ENCODE data around the gene BRINP2.

Gene BRINP2

GRCh38 chr1:177137814-177138213, 32.9 kb upstream of the BRINP2 start:
- Histone ChIP-seq H3K9ac (ENCODE audit: low read length) (no peak overlapping the region), H3K9me3 (ENCODE audit: low read length) (no peaks in the 10 kb centered on the region)

GRCh38 chr1:177138347-177138746, 32.4 kb upstream of the BRINP2 start:
- H3K9me3 ChIP-seq (ENCODE audit: low read length): no peaks in the 10 kb centered on the region
- H3K9ac ChIP-seq (ENCODE audit: low read length): no peak overlapping the region
- no peak overlapping the region for H3K4me3 ChIP-seq (ENCODE audit: low read depth in 1 of 2, low read length in 2 of 2)
- H3K36me3 ChIP-seq (ENCODE audit: insufficient read depth, low read length): no peaks in the 10 kb centered on the region
- H3K27me3 ChIP-seq (ENCODE audit: control insufficient read depth in 1 of 2, insufficient read depth in 2 of 2, low read length in 2 of 2): no peaks in the 10 kb centered on the region
- H3K4me1 ChIP-seq (ENCODE audit: insufficient read depth, low read length): no peaks in the 10 kb centered on the region
- no peak overlapping the region for H3K27ac ChIP-seq (ENCODE audit: low read depth, low read length)

More at GRCh38 chr1:177137814-177138213, 32.9 kb upstream of the BRINP2 start:
- Histone ChIP-seq H3K27ac (ENCODE audit: low read depth, low read length) (no peak overlapping the region), H3K36me3 (ENCODE audit: insufficient read depth, low read length) (no peaks in the 10 kb centered on the region), H3K27me3 (ENCODE audit: control insufficient read depth in 1 of 2, insufficient read depth in 2 of 2, low read length in 2 of 2) (no peaks in the 10 kb centered on the region), H3K4me3 (ENCODE audit: low read depth in 1 of 2, low read length in 2 of 2) (no peak overlapping the region), H3K4me1 (ENCODE audit: insufficient read depth, low read length) (no peaks in the 10 kb centered on the region)

GRCh38 chr1:177142010-177142409, 28.7 kb upstream of the BRINP2 start:
- H3K9me3 ChIP-seq (ENCODE audit: low read length): no peaks in the 10 kb centered on the region
- no peaks in the 10 kb centered on the region for H3K27me3 ChIP-seq (ENCODE audit: control insufficient read depth in 1 of 2, insufficient read depth in 2 of 2, low read length in 2 of 2)
- H3K4me1 ChIP-seq (ENCODE audit: insufficient read depth, low read length): no peaks in the 10 kb centered on the region
- H3K27ac ChIP-seq (ENCODE audit: low read depth, low read length): no peak overlapping the region
- H3K9ac ChIP-seq (ENCODE audit: low read length): no peak overlapping the region
- no peak overlapping the region for H3K4me3 ChIP-seq (ENCODE audit: low read depth in 1 of 2, low read length in 2 of 2)
- H3K36me3 ChIP-seq (ENCODE audit: insufficient read depth, low read length): no peaks in the 10 kb centered on the region

GRCh38 chr1:177142791-177143271, 27.9 kb upstream of the BRINP2 start:
- H3K9ac ChIP-seq (ENCODE audit: low read length): no peak overlapping the region
- no peaks in the 10 kb centered on the region for H3K36me3 ChIP-seq (ENCODE audit: insufficient read depth, low read length)
- H3K4me1 ChIP-seq (ENCODE audit: insufficient read depth, low read length): no peaks in the 10 kb centered on the region
- no peaks in the 10 kb centered on the region for H3K9me3 ChIP-seq (ENCODE audit: low read length)
- no peak overlapping the region for H3K27ac ChIP-seq (ENCODE audit: low read depth, low read length)
- H3K4me3 ChIP-seq (ENCODE audit: low read depth in 1 of 2, low read length in 2 of 2): no peak overlapping the region
- no peaks in the 10 kb centered on the region for H3K27me3 ChIP-seq (ENCODE audit: control insufficient read depth in 1 of 2, insufficient read depth in 2 of 2, low read length in 2 of 2)

- Histone ChIP-seq H3K4me1 (ENCODE audit: insufficient read depth, low read length) (no peaks in the 10 kb centered on the region), H3K9me3 (ENCODE audit: low read length) (no peaks in the 10 kb centered on the region), H3K27ac (ENCODE audit: low read depth, low read length) (no peak overlapping the region), H3K36me3 (ENCODE audit: insufficient read depth, low read length) (no peaks in the 10 kb centered on the region), H3K4me3 (ENCODE audit: low read depth in 1 of 2, low read length in 2 of 2) (no peak overlapping the region), H3K27me3 (ENCODE audit: control insufficient read depth in 1 of 2, insufficient read depth in 2 of 2, low read length in 2 of 2) (no peaks in the 10 kb centered on the region), H3K9ac (ENCODE audit: low read length) (no peak overlapping the region)
Measured at GRCh38 chr1:177145106-177146070, 25.4 kb upstream of the BRINP2 start.

- no peaks in the 10 kb centered on the region for H3K36me3 ChIP-seq (ENCODE audit: insufficient read depth, low read length)
Measured at GRCh38 chr1:177146499-177146898, 24.3 kb upstream of the BRINP2 start.

GRCh38 chr1:177162243-177162642, 8.5 kb upstream of the BRINP2 start:
- Histone ChIP-seq H3K36me3 (ENCODE audit: insufficient read depth, low read length) (no peaks in the 10 kb centered on the region), H3K27me3 (ENCODE audit: control insufficient read depth in 1 of 2, insufficient read depth in 2 of 2, low read length in 2 of 2) (peaks cover 8 to 22% of the 10 kb centered on the region in 2 donors), H3K4me1 (ENCODE audit: insufficient read depth, low read length) (no peaks in the 10 kb centered on the region), H3K27ac (ENCODE audit: low read depth, low read length) (no peak overlapping the region), H3K4me3 (ENCODE audit: low read depth in 1 of 2, low read length in 2 of 2) (no peak overlapping the region), H3K9me3 (ENCODE audit: low read length) (no peaks in the 10 kb centered on the region), H3K9ac (ENCODE audit: low read length) (no peak overlapping the region)

More at GRCh38 chr1:177146499-177146898, 24.3 kb upstream of the BRINP2 start:
- H3K4me3 ChIP-seq (ENCODE audit: low read depth in 1 of 2, low read length in 2 of 2): no peak overlapping the region
- no peaks in the 10 kb centered on the region for H3K4me1 ChIP-seq (ENCODE audit: insufficient read depth, low read length)
- H3K27me3 ChIP-seq (ENCODE audit: control insufficient read depth in 1 of 2, insufficient read depth in 2 of 2, low read length in 2 of 2): no peaks in the 10 kb centered on the region
- H3K27ac ChIP-seq (ENCODE audit: low read depth, low read length): no peak overlapping the region
- no peak overlapping the region for H3K9ac ChIP-seq (ENCODE audit: low read length)
- no peaks in the 10 kb centered on the region for H3K9me3 ChIP-seq (ENCODE audit: low read length)

- Histone ChIP-seq H3K27me3 (ENCODE audit: control insufficient read depth in 1 of 2, insufficient read depth in 2 of 2, low read length in 2 of 2) (peaks cover 8 to 22% of the 10 kb centered on the region in 2 donors), H3K9ac (ENCODE audit: low read length) (no peak overlapping the region), H3K36me3 (ENCODE audit: insufficient read depth, low read length) (no peaks in the 10 kb centered on the region), H3K4me1 (ENCODE audit: insufficient read depth, low read length) (no peaks in the 10 kb centered on the region), H3K27ac (ENCODE audit: low read depth, low read length) (no peak overlapping the region), H3K9me3 (ENCODE audit: low read length) (no peaks in the 10 kb centered on the region), H3K4me3 (ENCODE audit: low read depth in 1 of 2, low read length in 2 of 2) (peak overlapping the region in 1 of 2 donors; percentile 2)
Measured at GRCh38 chr1:177163844-177164379, 6.8 kb upstream of the BRINP2 start.

- H3K4me3 ChIP-seq (ENCODE audit: low read depth in 1 of 2, low read length in 2 of 2): peak within 1 kb of the TSS in 1 of 2 donors; percentile 2
- no peaks in the 10 kb centered on the region for H3K9me3 ChIP-seq (ENCODE audit: low read length)
- H3K27me3 ChIP-seq (ENCODE audit: control insufficient read depth in 1 of 2, insufficient read depth in 2 of 2, low read length in 2 of 2): peaks cover 8 to 22% of the 10 kb centered on the region in 2 donors
- H3K9ac ChIP-seq (ENCODE audit: low read length): no peak within 1 kb of the TSS
- H3K27ac ChIP-seq (ENCODE audit: low read depth, low read length): no peak within 1 kb of the TSS
- H3K36me3 ChIP-seq (ENCODE audit: insufficient read depth, low read length): no peaks in the 10 kb centered on the region
- H3K4me1 ChIP-seq (ENCODE audit: insufficient read depth, low read length): no peaks in the 10 kb centered on the region
Measured at GRCh38 chr1:177164380-177165068, 6.2 kb upstream of the BRINP2 start, which contains the start of gene ASTN1. TSS of gene ASTN1 (minus strand) at chr1:177164712. CDS start at chr1:177164676, 36 bp downstream.

GRCh38 chr1:177165069-177165439, 5.7 kb upstream of the BRINP2 start:
- H3K4me1 ChIP-seq (ENCODE audit: insufficient read depth, low read length): no peaks in the 10 kb centered on the region
- peaks cover 8 to 22% of the 10 kb centered on the region in 2 donors for H3K27me3 ChIP-seq (ENCODE audit: control insufficient read depth in 1 of 2, insufficient read depth in 2 of 2, low read length in 2 of 2)
- no peak overlapping the region for H3K27ac ChIP-seq (ENCODE audit: low read depth, low read length)
- H3K36me3 ChIP-seq (ENCODE audit: insufficient read depth, low read length): no peaks in the 10 kb centered on the region
- H3K9ac ChIP-seq (ENCODE audit: low read length): no peak overlapping the region
- H3K4me3 ChIP-seq (ENCODE audit: low read depth in 1 of 2, low read length in 2 of 2): no peak overlapping the region
- H3K9me3 ChIP-seq (ENCODE audit: low read length): no peaks in the 10 kb centered on the region

- H3K9ac ChIP-seq (ENCODE audit: low read length): no peak overlapping the region
- H3K4me3 ChIP-seq (ENCODE audit: low read depth in 1 of 2, low read length in 2 of 2): no peak overlapping the region
- H3K4me1 ChIP-seq (ENCODE audit: insufficient read depth, low read length): no peaks in the 10 kb centered on the region
- no peaks in the 10 kb centered on the region for H3K9me3 ChIP-seq (ENCODE audit: low read length)
- H3K27me3 ChIP-seq (ENCODE audit: control insufficient read depth in 1 of 2, insufficient read depth in 2 of 2, low read length in 2 of 2): peaks cover 22 to 35% of the 10 kb centered on the region in 2 donors
- H3K36me3 ChIP-seq (ENCODE audit: insufficient read depth, low read length): no peaks in the 10 kb centered on the region
- H3K27ac ChIP-seq (ENCODE audit: low read depth, low read length): no peak overlapping the region
Measured at GRCh38 chr1:177171536-177172123, 872 bp downstream of the BRINP2 start.
